ENCODE data around the gene OBP2A.

OBP2A gene

DNA sequence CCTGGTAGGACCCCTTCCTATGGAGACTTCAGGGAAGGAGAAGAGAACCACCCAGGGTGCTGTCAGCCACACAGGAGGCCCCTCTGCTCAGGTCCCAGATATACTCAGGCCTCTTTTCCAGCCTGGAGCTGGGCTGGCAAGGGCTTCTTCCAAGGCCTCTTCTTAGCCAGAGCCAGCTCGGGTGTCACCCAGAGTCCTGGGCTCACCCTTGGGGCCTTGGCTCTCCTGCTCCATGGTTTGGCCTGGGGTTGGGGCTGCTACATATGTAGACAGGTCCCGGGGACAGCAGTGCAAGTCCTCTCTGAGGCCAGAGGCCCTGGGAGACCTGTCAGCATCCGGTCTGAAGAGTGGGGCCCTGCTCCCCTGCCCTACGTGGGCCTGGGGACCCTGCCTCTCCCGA, 38.4 kb downstream of the OBP2A start:
- Histone ChIP-seq H3K9me2 (ENCODE audit: low read depth, low read length) (no peaks in the 10 kb centered on the region), H3K36me3 (ENCODE audit: insufficient read depth, low read length) (no peaks in the 10 kb centered on the region), H2AFZ (ENCODE audit: low read length) (no peak overlapping the region), H3K4me1 (ENCODE audit: insufficient read depth, low read length, severe bottlenecking) (no peaks in the 10 kb centered on the region), H3K4me3 (ENCODE audit: low read depth, low read length, poor library complexity, severe bottlenecking) (no peak overlapping the region), H3K27ac (ENCODE audit: low read depth, low read length, poor library complexity, severe bottlenecking) (no peak overlapping the region), H3F3A (ENCODE audit: insufficient read depth, low read length) (no peaks in the 10 kb centered on the region), H3K4me2 (ENCODE audit: low read length) (no peak overlapping the region), H3K9me3 (ENCODE audit: low read length) (no peaks in the 10 kb centered on the region), H4K20me1 (ENCODE audit: insufficient read depth, low read length) (no peaks in the 10 kb centered on the region), H3K27me3 (ENCODE audit: insufficient read depth, low read length) (0 out of 2 replicates have a peak, but pooled peaks cover 1% of the 10 kb centered on the region), H3K79me2 (ENCODE audit: insufficient read depth, low read length) (no peaks in the 10 kb centered on the region), H3K9ac (ENCODE audit: low read length) (no peak overlapping the region)
- no peak for TF ChIP-seq EZH2 (IDR thresholded peaks at IDR 0.05; ENCODE audit: borderline replicate concordance, low read length)
- TF ChIP-seq, protein P1, sequence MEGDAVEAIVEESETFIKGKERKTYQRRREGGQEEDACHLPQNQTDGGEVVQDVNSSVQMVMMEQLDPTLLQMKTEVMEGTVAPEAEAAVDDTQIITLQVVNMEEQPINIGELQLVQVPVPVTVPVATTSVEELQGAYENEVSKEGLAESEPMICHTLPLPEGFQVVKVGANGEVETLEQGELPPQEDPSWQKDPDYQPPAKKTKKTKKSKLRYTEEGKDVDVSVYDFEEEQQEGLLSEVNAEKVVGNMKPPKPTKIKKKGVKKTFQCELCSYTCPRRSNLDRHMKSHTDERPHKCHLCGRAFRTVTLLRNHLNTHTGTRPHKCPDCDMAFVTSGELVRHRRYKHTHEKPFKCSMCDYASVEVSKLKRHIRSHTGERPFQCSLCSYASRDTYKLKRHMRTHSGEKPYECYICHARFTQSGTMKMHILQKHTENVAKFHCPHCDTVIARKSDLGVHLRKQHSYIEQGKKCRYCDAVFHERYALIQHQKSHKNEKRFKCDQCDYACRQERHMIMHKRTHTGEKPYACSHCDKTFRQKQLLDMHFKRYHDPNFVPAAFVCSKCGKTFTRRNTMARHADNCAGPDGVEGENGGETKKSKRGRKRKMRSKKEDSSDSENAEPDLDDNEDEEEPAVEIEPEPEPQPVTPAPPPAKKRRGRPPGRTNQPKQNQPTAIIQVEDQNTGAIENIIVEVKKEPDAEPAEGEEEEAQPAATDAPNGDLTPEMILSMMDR (IDR thresholded peaks at IDR 0.05; ENCODE audit: low read length): no peak

DNA sequence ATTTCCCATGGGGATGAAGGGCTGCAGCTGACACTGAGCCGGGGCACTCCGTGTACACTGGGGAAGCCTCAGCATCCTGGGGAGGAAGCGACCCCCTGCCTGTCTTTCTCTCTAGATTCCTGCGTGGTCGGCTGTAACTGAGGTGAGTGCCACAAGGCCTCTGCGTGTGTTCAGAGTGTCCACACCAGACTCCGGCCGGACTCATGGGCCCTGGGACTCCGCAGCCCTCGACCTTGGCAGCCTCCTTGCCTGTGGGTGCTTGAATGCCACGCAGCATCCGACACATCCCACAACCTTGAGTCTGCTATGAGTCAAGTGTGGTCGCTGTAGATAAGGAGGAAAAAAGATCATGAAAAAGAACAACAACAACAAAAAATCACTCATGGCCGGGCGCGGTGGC, 39.0 kb downstream of the OBP2A start:
- no peaks in the 10 kb centered on the region for H3K36me3 ChIP-seq (ENCODE audit: insufficient read depth, low read length)
- H4K20me1 ChIP-seq (ENCODE audit: insufficient read depth, low read length): no peaks in the 10 kb centered on the region
- H3K27me3 ChIP-seq (ENCODE audit: insufficient read depth, low read length): no peaks in the 10 kb centered on the region
- H3K9me2 ChIP-seq (ENCODE audit: low read depth, low read length): no peaks in the 10 kb centered on the region
- TF ChIP-seq, protein P1 (IDR thresholded peaks at IDR 0.05; ENCODE audit: low read length): no peak
- no peak for TF ChIP-seq EZH2 (IDR thresholded peaks at IDR 0.05; ENCODE audit: borderline replicate concordance, low read length)
- no peak overlapping the region for H3K4me3 ChIP-seq (ENCODE audit: low read depth, low read length, poor library complexity, severe bottlenecking)
- H3K9ac ChIP-seq (ENCODE audit: low read length): no peak overlapping the region
- H3K4me2 ChIP-seq (ENCODE audit: low read length): no peak overlapping the region
- H3K79me2 ChIP-seq (ENCODE audit: insufficient read depth, low read length): no peaks in the 10 kb centered on the region
- H2AFZ ChIP-seq (ENCODE audit: low read length): no peak overlapping the region
- H3K4me1 ChIP-seq (ENCODE audit: insufficient read depth, low read length, severe bottlenecking): no peaks in the 10 kb centered on the region
- no peaks in the 10 kb centered on the region for H3K9me3 ChIP-seq (ENCODE audit: low read length)
- no peaks in the 10 kb centered on the region for H3F3A ChIP-seq (ENCODE audit: insufficient read depth, low read length)
- no peak overlapping the region for H3K27ac ChIP-seq (ENCODE audit: low read depth, low read length, poor library complexity, severe bottlenecking)

DNA sequence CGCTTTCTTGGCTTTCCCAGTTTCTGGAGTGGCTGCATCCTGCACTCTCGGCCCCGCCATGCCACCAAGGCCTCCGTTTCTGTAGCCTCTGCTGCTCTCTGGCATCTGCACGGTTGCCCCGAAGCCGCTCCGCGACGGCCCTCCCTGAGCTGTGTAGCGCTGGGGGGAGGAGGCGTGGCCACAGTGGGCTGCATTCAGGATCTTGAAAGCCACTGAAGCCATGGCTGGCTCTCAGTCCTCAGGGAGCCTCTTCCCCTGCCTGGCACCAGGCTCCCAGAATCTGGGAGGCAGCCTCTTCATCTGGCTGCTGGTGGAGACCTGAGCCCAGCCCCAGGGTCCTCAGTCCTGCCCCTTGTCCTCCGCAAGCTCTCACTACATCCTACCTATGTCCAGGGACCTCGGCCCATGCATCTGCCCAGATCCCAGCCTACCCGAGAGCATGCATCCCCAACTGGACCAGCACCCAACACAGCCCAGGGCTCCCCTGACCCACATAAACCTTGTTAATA, 40.7 kb downstream of the OBP2A start:
- Histone ChIP-seq H3K27ac (ENCODE audit: low read depth, low read length, poor library complexity, severe bottlenecking) (no peak overlapping the region), H3F3A (ENCODE audit: insufficient read depth, low read length) (no peaks in the 10 kb centered on the region), H2AFZ (ENCODE audit: low read length) (no peak overlapping the region), H3K4me1 (ENCODE audit: insufficient read depth, low read length, severe bottlenecking) (no peaks in the 10 kb centered on the region), H3K4me3 (ENCODE audit: low read depth, low read length, poor library complexity, severe bottlenecking) (no peak overlapping the region), H3K9ac (ENCODE audit: low read length) (no peak overlapping the region), H3K27me3 (ENCODE audit: insufficient read depth, low read length) (no peaks in the 10 kb centered on the region), H3K4me2 (ENCODE audit: low read length) (no peak overlapping the region), H3K9me3 (ENCODE audit: low read length) (no peaks in the 10 kb centered on the region), H3K9me2 (ENCODE audit: low read depth, low read length) (no peaks in the 10 kb centered on the region), H3K36me3 (ENCODE audit: insufficient read depth, low read length) (no peaks in the 10 kb centered on the region), H4K20me1 (ENCODE audit: insufficient read depth, low read length) (no peaks in the 10 kb centered on the region), H3K79me2 (ENCODE audit: insufficient read depth, low read length) (no peaks in the 10 kb centered on the region)
- TF ChIP-seq EZH2 (IDR thresholded peaks at IDR 0.05; ENCODE audit: borderline replicate concordance, low read length): no peak
- TF ChIP-seq, protein P1 (IDR thresholded peaks at IDR 0.05; ENCODE audit: low read length): no peak

Measured in OCI-LY1 (cell line).